Spleen (tissue), 11 donors: ENCODE data around the gene ABI1. TPM values are rescaled to one million over a fixed set of nuclear protein-coding genes. Genes with fewer than 3 reads are reported as not detected.

ENCODE experiments used
- DNase-seq: peaks from one replicate; pipeline ENCODE4 v3.0.0-alpha.2; 2020
- H3K27ac ChIP-seq, 8 donors: fragments of 200-600 bp; sonication (generic) in 7 of 8; 1 replicate in 4 of 8; 2 replicates in 4 of 8; pipeline versions ENCODE4 v1.5.0 to v1.8.0; 2016 to 2021; ENCODE audit warnings: inconsistent platforms in 4 of 8, mild to moderate bottlenecking in 4 of 8, moderate library complexity in 1 of 8
- H3K27me3 ChIP-seq, 7 donors: fragments of 200-600 bp; sonication (generic) in 6 of 7; replicated peaks in 1 of 7; 1 replicate in 4 of 7; 2 replicates in 3 of 7; pipeline versions ENCODE4 v1.5.0 to v1.8.0; 2016 to 2021; ENCODE audit warnings: inconsistent platforms in 3 of 7, mild to moderate bottlenecking in 1 of 7
- H3K36me3 ChIP-seq, 6 donors: fragments of 200-600 bp; sonication (generic) in 5 of 6; 1 replicate in 4 of 6; 2 replicates in 2 of 6; pipeline versions ENCODE4 v1.5.0 to v1.8.0; 2016 to 2021; ENCODE audit warnings: inconsistent platforms in 2 of 6
- H3K4me1 ChIP-seq, 6 donors: fragments of 200-600 bp; sonication (generic) in 5 of 6; 1 replicate in 3 of 6; 2 replicates in 3 of 6; pipeline versions ENCODE4 v1.5.0 to v1.8.0; 2016 to 2021; ENCODE audit warnings: inconsistent platforms in 3 of 6
- H3K4me3 ChIP-seq, 8 donors: fragments of 200-600 bp; sonication (generic) in 7 of 8; 1 replicate in 4 of 8; 2 replicates in 4 of 8; pipeline versions ENCODE4 v1.5.0 to v1.8.0; 2016 to 2021; ENCODE audit warnings: inconsistent platforms in 4 of 8, mild to moderate bottlenecking in 4 of 8, moderate library complexity in 2 of 8
- H3K9me3 ChIP-seq, 8 donors: fragments of 200-600 bp; sonication (generic) in 7 of 8; 1 replicate in 4 of 8; 2 replicates in 4 of 8; pipeline versions ENCODE4 v1.5.0 to v1.8.0; 2016 to 2021; ENCODE audit warnings: inconsistent platforms in 4 of 8
- CTCF ChIP-seq, 11 experiments: fragments of 200-600 bp in 7 of 11; fragments of 450-650 bp in 4 of 11; sonication (generic) in 4 of 11; IDR thresholded peaks in 8 of 11; conservative IDR thresholded peaks in 3 of 11; 1 replicate in 7 of 11; 2 replicates in 4 of 11; pipeline versions ENCODE4 v1.4.0 to v1.8.0; 2016 to 2021; ENCODE audit warnings: antibody characterized with exemption in 11 of 11, inconsistent platforms in 4 of 11, mild to moderate bottlenecking in 1 of 11
- POLR2A ChIP-seq, 3 donors: fragments of 450-650 bp; IDR thresholded peaks; one replicate each; pipeline ENCODE4 v1.5.1; 2017; ENCODE audit warnings: antibody characterized with exemption in 3 of 3, mild to moderate bottlenecking in 1 of 3
- POLR2AphosphoS5 ChIP-seq, 3 donors: sonication (generic); formaldehyde crosslinking; IDR thresholded peaks; one replicate each; pipeline ENCODE4 v1.5.1; 2017; ENCODE audit warnings: antibody characterized with exemption in 3 of 3
- WGBS, 5 donors: extraction: QIAGEN DNeasy Blood & Tissue Kit in 3 of 5; methylation state at CpG; one replicate each; pipeline versions ENCODE4 v1.1.5 to v1.1.7; 2013 to 2018; 5-methylcytosine and 5-hydroxymethylcytosine counted together
- intact Hi-C: fragments of 100-400 bp; cut with DNase I; formaldehyde crosslinking; loops from one replicate; pipeline ENCODE4 v1.15.0; 2023; ENCODE audit warnings: low total_unique reads
- polyA plus RNA-seq, 3 donors: library from polyadenylated mRNA; stranded (reverse); fragments of 200-250 nt; gene quantifications; one replicate each; pipeline ENCODE4 v1.2.1, GENCODE V29; 2013
- total RNA-seq, 7 donors: library from RNA; depleted of rRNA in 3 of 7; stranded (reverse); fragments of >200 nt in 3 of 7; fragmentation: NEBNext Ultra II Directional in 4 of 7; extraction: Animal tissue kit (Norgen Biotek cat#: 25700) in 4 of 7; gene quantifications; one replicate each; pipeline versions ENCODE4 v1.1.0 to v1.2.1, GENCODE V29; 2016 to 2021
- donor health status: healthy with polysubstance abuse.
- donor health status: DM: no; HTN: no; CAD: no; lungs with moderate emphysema.
- donor health status: DM: no; HTN: no; CAD: no.
- donor health status: Bipolar disorder and iron deficiency.
- donor health status: healthy.
- donor health status: DM: no; HTN: no; CAD: no.
- donor health status: DM: yes; HTN: yes; CAD: no.

Gene ABI1
- total and polyA plus RNA-seq, 10 donors: 33.4 to 74.0 (median 55.9) TPM

GRCh38 chr10:26739071-26739631 is 121.6 kb downstream of the ABI1 start:
- intact Hi-C loops: no loop called here
- Histone ChIP-seq H3K9me3 (no peaks in the 10 kb centered on the region), H3K4me3 (no peak overlapping the region), H3K4me1 (peaks cover 0 to 46% (median 12%) of the 10 kb centered on the region in 6 donors), H3K36me3 (peaks cover 0 to 89% (median 17%) of the 10 kb centered on the region in 6 donors), H3K27me3 (no peaks in the 10 kb centered on the region), H3K27ac (peak overlapping the region in 6 of 8 donors; percentile 3 to 70 (median 50))
- TF ChIP-seq POLR2AphosphoS5 (IDR thresholded peaks at IDR 0.05) (peak in 1 of 3 donors; percentile 27), POLR2A (IDR thresholded peaks at IDR 0.05) (no peak), CTCF (IDR thresholded peaks at IDR 0.05 in 8 of 11, conservative IDR thresholded peaks at IDR 0.05 in 3 of 11) (no peak)
- 54 to 69% (median 59%) methylated on average over 6 of the region's 6 CpGs for WGBS, 5 donors
- no peak for DNase-seq

GRCh38 chr10:26738301-26738911 is 122.4 kb downstream of the ABI1 start:
- H3K27me3 ChIP-seq: no peaks in the 10 kb centered on the region
- WGBS, 5 donors: 78 to 85% (median 83%) methylated on average over 5 of the region's 5 CpGs
- H3K27ac ChIP-seq: peak overlapping the region in 6 of 8 donors; percentile 23 to 70 (median 50)

GRCh38 chr10:26737730-26738129 is 123.0 kb downstream of the ABI1 start:
- DNase-seq: no peak
- Histone ChIP-seq H3K36me3 (peaks cover 0 to 89% (median 9%) of the 10 kb centered on the region in 6 donors), H3K27ac (peak overlapping the region in 7 of 8 donors; percentile 12 to 70 (median 37)), H3K4me1 (peaks cover 0 to 40% (median 12%) of the 10 kb centered on the region in 6 donors), H3K4me3 (no peak overlapping the region), H3K27me3 (no peaks in the 10 kb centered on the region), H3K9me3 (no peaks in the 10 kb centered on the region)
- TF ChIP-seq POLR2AphosphoS5 (IDR thresholded peaks at IDR 0.05) (peak in 1 of 3 donors; percentile 52), POLR2A (IDR thresholded peaks at IDR 0.05) (no peak)
- WGBS, 5 donors: 27 to 54% (median 43%) methylated on average over 1 of the region's 1 CpG
- intact Hi-C loops: no loop called here

More at GRCh38 chr10:26738301-26738911, 122.4 kb downstream of the ABI1 start:
- Histone ChIP-seq H3K4me3 (no peak overlapping the region), H3K36me3 (peaks cover 0 to 89% (median 12%) of the 10 kb centered on the region in 6 donors), H3K4me1 (peaks cover 0 to 44% (median 12%) of the 10 kb centered on the region in 6 donors), H3K9me3 (no peaks in the 10 kb centered on the region)
- intact Hi-C loops: no loop called here
- DNase-seq: no peak
- TF ChIP-seq POLR2AphosphoS5 (IDR thresholded peaks at IDR 0.05) (no peak), POLR2A (IDR thresholded peaks at IDR 0.05) (no peak)

- H3K36me3 ChIP-seq: peaks cover 0 to 89% (median 8%) of the 10 kb centered on the region in 6 donors
- H3K4me3 ChIP-seq: no peak overlapping the region
- no peak for DNase-seq
- intact Hi-C loops: no loop called here
- no peaks in the 10 kb centered on the region for H3K27me3 ChIP-seq
- H3K27ac ChIP-seq: no peak overlapping the region
- no peak for TF ChIP-seq POLR2A (IDR thresholded peaks at IDR 0.05)
- TF ChIP-seq CTCF (IDR thresholded peaks at IDR 0.05 in 8 of 11, conservative IDR thresholded peaks at IDR 0.05 in 3 of 11): no peak
- TF ChIP-seq POLR2AphosphoS5 (IDR thresholded peaks at IDR 0.05): no peak
- H3K9me3 ChIP-seq: no peaks in the 10 kb centered on the region
- peaks cover 0 to 39% (median 12%) of the 10 kb centered on the region in 6 donors for H3K4me1 ChIP-seq
- WGBS, 5 donors: 92 to 98% (median 97%) methylated on average over 4 of the region's 4 CpGs
Measured at GRCh38 chr10:26735435-26735834, 125.3 kb downstream of the ABI1 start.
